ENCODE measurements around the gene OR2Y1.
"Not testable (repeated sequence)": the region's sequence is repeated elsewhere in the genome, so short reads cannot be mapped to it uniquely, and the experiment has no call there.

Gene OR2Y1, protein sequence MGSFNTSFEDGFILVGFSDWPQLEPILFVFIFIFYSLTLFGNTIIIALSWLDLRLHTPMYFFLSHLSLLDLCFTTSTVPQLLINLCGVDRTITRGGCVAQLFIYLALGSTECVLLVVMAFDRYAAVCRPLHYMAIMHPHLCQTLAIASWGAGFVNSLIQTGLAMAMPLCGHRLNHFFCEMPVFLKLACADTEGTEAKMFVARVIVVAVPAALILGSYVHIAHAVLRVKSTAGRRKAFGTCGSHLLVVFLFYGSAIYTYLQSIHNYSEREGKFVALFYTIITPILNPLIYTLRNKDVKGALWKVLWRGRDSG

DNA sequence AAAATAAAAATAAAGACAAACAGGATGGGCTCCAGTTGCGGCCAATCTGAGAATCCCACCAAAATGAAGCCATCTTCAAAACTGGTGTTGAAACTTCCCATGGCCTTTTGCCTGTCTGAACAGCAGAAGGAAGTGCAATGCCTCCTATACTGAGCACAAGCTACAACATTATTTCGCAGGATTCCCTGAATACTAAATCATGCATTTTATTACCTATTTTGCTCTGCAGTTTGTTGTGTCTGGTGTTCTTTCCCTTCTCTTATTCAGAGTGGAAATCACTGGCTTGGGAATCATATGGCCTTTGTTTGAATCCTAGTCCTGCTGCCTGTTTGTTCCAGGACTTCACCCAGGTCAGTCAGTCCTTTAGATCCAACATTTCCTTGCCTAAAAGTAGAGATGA, at the start of gene OR2Y1:
Gene OR2Y1, minus strand, starts transcription at position 101 of the 400 bp plus-strand sequence. Its CDS starts 0 bp downstream, at position 101.
- DNase-seq: no peak

DNA sequence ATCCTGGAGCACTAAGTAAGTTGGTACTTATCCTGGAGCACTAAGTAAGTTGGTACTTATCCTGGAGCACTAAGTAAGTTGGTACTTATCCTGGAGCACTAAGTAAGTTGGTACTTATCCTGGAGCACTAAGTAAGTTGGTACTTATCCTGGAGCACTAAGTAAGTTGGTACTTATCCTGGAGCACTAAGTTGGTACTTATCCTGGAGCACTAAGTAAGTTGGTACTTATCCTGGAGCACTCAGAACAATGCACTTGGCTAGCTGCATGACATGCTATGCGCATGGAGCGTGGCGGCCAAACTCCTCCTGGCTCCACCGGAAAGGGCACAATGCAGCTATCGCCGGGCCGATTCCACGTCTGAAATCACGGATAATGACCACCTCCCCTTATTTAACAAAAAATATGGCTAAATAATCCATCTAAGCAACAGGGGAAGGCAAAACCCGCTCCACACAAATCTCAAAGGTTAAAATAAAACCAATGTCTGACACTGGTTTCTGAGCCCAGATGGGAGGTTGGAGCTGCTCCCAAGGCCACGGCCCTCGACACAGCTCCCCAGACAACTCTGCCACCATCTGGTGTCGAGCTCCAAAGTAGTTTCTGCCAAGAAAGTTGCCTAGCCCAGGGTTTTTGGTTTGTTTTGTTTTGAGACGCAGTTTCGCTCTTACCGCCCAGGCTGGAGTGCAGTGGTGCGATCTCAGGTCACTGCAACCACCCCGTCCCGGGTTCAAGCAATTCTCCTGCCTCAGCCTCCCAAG, 49.0 kb upstream of the OR2Y1 start:
- not testable (repeated sequence) for DNase-seq

DNA sequence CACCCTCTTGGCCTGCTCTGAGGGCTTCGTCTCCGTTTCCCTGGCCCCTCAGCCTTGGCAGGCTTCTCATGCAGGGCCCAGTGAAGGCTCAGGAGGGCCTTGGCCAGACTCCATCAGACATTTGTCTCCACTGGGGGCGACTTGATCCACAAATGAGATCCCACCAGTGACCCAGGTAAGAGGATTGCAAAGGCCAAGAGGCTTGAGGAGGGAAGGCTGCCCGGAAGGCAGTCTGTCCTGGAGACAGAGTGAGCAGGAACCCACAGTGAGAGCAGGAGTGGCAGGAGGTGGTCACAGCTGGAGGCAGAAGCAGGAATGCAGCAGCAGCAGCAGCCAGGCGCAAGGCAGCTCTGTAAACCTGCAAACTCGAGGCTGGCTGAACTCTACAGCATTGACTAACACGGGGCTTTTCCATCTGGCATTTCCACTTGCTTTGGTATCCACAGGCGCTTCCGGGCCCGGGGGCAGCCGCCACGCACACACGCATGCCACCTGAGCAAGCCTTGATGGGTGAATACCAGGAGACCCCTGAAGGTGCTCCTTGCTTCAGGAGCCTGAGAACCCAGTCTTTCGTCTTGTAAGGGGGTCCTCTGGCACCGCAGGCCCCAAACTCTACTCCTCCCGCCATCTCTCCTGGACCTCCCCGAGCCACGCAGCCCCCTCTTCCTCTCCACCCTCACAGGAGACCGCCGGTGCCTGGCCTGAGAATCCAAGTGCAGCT, 48.0 kb upstream of the OR2Y1 start:
- no peak for DNase-seq

DNA sequence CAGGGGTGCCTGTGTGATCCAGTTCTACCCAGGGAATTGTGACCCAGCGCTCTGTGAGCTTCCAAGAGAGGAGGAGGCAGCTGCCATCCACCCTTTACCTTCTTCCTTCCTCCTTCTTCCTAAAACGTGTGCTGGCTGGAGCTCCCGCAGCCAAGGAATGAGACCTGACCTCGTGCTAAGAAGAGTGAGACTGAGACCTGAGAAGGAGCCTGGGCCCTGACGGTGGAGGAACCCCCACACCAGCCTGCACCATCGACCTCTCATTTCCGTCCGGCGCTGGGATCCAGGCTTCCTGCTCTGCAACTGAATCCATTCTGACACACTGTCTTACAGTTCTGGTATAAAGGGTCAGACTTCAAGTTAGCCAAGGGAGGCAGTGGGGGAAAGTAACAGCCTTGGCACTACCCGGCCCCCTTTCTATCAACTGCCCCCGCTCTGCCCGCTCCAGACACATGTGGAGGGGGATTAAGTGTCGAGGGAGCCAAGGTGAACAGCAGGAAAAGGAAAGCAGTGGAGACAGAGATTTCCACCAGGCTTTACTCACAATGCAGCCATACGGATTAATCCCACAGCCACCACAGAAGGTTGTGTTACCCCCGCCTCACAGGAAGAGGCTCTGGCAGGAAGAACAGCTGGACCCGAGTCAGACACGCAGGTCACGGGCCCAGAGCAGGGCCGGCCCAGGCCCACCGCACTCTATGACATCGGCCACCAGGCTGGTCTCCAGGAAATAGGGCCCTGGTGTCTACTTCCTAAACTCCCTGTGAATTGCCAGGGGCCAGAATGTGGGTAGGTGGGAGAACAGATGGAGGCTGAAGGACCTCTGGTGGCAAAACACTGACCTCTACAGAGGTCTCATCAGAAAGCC, 46.9 kb upstream of the OR2Y1 start:
- no peak for DNase-seq

DNA sequence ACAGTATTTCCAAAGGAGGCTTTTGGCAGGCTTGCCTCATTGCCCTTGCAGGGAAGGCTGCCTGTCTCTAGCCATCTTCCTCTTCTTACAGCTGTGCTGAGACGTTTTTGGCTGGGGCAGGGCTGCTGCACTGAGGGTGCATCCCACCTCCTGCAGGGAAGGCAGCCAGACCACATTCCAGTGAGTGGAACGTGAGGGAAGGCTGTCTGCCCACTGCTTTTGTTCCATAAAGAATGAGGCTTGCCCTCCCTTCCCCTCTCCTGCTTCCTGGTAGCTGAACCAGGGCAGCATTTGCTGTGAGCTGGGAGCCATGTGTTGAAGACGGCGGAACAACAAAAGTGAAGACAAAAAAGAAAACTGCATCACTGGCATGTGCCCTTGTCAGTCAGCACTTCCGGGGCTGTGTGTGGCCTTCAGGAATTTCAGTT, 46.0 kb upstream of the OR2Y1 start:
- DNase-seq: no peak

DNA sequence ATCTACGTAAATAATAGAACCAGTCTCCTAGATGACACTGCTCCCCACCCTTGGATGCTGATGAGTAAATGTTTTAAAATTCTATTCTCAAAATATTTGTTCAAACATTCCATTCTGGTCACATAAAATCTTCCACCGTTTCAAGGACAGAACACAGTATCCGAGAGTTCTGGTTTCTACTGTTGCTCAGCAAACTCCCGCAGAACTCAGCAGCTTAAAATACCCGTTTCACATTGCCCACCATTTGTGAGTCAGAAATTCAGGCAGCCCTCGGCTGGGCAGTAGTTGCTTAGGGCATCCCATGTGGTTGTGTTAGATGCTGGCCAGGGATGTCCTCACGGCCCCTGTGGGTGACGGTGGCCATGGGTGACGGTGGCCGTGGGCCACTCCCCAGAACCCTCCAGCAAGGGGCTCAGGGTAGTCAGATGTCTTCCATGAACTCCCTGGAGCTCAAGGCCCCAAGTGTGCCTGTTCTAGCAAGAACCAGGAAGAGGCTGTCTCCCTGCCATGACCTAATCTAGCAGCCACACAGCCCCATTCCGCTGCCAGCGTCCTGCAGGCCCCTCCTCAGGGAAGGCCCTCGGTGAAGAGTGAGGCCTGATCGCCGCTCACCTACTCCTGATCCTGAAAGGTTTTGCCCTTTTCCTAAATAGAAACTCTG, 45.4 kb upstream of the OR2Y1 start:
- no peak for DNase-seq

DNA sequence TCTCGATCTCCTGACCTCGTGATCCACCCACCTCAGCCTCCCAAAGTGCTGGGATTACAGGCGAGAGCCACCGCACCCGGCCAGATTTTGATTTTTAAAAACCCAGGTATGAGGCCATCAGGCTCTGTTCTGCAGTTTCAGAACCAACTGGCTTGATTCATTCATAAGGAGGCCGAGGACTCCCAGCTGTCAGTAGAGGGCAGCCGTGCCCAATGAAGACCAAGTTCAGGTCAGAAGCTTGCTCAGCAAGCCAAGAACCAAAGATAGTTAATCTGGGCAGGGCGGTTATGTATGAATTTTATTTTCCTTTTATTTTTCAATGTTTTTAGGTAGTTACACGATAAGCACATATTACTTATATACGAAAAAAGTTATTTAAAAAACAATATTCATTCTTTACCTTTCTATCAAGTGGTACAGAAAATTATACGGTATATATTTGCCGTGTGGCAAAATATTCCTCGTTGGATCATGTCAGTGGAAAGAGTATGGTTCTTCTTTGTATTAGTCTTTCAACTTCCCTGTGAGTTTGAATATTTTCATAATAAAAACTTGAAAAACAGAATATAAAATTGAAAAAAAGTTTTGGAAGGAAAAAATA, 44.7 kb upstream of the OR2Y1 start:
- DNase-seq: no peak

DNA sequence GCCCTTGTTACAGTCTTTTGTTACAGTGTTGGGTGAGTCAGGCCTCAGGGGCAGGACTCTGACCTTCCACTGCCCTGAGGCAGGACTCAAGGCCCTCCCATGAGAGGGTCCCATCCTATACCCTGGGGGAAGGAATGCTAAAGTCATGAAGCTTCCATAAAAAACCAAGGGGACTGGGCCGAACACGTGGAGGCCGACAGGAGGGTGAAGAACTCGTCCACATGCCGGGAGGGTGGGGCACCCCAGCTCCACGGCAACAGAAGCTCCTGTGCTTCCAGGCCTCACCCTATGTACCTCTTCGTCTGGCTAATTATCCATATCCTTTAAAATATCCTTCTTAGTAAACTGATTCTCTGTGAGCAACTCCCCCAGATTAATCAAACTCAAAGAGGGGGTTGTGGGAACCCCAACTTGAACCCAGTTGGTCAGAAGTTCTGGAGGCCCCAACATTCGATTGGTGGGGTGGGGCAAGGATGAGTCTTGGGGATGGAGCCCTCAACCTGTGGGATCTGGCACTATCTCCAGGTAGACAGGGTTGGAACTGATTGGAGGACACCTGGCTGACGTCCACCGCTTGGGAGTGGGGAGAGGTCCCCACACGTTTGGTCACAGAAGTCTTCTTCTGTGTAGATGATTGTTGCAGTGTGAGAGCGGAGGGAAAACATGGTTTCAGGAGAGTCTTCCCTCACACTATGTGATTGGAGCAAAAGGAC, 43.6 kb upstream of the OR2Y1 start:
- no peak for DNase-seq

DNA sequence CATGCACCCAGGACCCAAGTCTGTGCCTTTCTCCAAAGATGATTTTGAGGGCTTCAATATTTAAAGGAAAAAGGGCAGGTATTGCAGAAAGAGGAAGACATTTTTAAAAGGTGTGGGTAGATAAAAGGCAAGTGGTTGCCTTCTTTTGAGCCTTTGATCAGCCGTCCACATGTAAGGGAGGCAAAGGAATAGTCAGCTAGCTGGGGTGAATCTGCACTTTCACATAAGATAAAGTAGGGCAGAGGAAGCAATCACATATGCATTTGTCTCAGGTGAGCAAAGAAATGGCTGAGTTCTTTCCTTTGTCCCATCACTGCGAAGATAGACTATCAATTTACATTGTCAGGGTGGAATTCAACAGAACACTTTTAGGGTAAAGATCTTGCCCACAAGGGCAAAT, 42.9 kb upstream of the OR2Y1 start:
- no peak for DNase-seq

DNA sequence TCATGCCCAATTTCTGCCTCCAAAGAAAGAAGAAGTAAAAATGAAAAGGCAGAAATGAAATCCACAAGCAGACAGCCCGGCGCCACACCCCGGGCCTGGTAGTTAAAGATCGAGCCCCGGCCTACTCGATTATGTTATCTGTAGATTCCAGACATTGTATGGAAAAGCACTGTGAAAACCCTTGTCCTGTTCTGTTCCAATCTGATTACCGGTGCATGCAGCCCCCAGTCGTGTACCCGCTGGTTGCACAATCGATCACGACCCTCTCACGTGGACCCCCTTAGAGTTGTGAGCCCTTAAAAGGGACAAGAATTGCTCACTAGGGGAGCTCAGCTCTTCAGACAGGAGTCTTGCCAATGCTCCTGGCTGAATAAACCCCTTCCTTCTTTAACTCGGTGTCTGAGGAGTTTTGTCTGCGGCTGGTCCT, 42.1 kb upstream of the OR2Y1 start:
- DNase-seq: not testable (repeated sequence)

DNA sequence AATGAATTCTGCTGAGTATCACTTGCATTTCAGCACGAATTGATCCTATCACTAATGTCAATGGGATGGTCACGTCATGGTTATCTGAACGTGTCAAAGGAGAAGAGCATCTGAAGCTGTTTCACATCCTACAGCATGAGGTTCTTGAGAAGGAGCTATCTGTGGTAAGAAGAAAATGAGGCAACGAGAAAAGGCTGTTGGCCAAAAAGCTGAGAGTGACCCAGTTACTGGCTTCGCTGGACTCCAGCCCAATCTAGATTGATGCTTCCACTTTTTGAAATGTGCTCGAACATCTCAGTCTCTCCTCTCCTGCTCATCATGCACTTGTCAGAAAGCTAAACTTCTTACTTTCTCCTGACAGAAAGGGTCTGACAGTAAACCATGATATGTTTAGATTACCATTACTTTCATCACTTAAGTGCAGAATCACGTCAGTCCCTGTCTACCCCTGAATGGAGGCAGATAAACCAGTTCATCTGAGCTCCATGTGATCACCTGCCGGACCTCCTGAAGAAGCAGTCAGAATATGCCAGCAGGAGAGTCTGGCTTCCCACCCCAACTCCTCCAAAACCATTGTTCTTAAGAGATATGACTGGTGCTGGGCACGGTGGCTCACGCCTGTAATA, 40.2 kb upstream of the OR2Y1 start:
- DNase-seq: no peak

DNA sequence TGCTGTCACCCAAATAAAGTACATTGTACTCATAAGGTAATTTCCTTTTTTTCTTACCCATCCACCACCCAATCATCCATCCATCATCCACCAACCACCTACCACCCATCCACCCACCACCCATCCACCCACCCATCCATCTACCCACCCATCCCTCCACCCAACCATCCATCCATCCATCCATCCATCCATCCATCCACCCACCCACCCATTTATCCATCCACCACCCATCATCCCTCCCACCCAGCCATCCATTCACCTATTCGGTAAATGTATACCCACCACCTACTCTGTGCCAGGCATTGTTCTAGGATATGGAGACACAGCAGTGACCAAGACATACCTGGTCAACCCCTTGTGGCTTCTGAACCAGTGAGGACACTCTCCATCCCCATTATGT, 37.6 kb upstream of the OR2Y1 start:
- DNase-seq: no peak

DNA sequence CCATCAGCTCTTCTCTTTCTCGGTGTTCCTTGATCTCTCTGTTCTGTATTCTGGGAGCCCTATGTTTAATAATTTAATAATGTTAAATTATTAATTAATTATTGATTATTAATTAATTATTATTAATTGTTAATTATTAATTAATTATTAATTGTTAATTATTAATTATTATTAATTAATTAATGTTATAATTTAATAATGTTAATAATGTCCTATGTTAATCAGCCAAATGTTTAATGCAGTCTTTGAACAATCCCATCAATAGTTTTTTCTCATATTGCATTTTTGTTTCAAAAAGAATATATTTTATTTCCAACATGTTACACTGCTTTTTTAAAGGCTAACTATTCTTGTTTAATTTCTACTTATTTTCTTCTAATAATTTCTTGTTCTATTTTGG, 36.5 kb upstream of the OR2Y1 start:
- no peak for DNase-seq

DNA sequence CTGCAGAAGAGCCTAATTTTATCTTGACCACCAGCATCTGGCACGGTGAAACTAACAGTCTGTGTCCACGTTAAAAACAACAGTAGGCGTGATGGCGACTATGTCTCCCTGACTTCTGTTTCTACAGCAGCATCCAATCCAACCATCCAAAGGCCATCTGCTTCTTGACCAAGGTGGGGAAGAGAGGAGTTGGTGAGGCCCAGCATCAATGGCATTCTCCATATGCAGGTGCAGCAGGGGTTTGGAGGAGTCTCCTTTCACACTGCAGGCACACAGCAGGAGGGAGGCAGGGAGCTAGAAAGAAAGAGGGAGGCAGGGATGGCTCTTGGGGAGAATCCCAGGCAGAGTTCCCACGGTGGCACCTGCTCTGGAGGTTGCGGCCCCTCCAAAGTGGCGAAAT, 35.8 kb upstream of the OR2Y1 start:
- DNase-seq: no peak

DNA sequence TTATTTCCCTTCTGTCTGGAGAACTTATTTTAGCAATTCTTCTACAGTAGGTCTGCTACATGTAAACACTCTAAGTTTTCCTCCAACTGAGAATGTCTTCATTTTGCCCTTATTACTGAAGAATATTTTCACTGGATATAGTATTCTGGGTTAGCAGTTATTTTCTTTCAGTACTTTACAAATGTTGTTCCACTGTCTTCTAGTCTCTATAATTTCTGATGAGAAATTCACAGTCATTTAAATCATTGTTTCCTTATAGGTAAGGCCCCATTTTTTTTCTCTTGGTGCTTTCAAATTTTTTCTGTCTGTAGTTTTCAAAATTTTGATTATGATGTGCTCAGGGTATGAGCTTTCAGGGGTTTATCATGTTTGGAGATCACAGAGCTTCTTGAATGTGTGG, 32.0 kb upstream of the OR2Y1 start:
- DNase-seq: no peak

DNA sequence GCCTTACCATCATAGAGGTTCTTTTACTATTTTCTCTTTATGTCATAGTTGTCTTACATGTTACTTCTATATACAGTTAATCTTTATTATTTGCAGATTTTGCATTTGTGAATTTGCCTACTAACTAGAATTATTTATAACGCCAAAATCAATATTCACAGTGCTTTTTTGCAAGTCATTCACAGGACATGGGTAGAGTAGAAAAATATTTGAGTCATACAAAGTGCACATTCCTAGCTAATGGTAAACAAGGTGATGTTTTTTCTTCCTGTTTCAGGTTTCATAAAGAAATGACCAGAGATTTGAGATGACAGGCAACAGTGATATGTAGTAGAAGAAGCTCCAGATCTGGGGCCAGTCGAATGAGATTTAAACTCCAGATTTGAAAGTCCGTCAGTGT, 30.0 kb upstream of the OR2Y1 start:
- DNase-seq: no peak

DNA sequence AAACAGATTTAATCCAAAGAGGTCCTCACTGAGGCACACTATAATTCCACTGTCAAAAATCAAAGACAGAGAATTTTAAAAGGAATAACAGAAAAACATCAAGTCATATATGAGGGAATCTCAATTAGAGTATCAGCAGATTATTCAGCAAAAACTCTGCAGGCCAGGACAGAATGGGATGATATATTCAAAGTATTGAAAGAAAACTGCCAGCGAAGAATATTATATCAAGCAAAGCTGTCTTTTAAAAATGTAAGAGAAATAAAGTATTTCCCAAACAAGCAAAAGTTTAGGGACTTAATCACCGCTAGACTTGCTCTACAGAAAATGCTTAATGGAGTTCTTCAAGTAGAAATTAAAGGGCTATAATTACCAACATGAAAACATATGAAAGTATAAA, 15.7 kb upstream of the OR2Y1 start:
- DNase-seq: no peak

DNA sequence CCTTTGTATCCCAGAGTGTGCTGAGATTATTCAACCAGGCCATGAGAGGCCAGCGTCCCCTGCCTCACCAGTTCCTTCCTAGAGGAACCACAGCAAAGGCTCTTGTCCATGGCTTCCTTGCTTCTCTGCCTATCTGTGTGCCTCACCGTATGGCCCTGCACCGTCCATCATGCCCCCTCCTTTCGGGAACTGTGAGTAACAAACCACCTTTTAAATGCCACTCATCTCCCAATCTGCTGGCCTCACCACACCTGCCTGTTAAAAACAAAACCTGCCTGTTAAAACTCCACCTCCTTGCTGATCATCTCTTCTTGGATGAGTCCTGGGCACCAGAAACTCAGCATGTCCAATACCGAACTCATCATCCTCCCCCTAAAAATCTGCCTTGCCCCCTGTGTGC, 4.4 kb upstream of the OR2Y1 start:
- DNase-seq: no peak

DNA sequence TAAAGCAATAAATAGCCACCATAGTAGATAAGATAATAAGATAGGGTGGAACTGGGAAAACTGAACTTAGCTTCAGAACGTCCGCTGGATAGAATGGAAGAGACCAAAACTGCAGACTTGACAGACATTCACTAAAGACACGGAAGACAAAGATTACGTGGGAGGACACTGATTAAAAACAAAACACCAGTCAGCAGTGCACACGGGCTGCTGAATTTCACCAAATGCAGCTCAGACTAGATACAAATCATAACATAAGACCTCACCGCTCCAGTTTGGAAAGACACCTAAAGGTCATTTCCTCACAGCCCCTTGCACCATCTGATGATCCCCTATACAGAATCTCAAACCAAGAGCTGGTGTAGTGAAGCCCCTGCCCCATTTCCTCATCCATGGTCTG, 2.9 kb upstream of the OR2Y1 start:
- no peak for DNase-seq

DNA sequence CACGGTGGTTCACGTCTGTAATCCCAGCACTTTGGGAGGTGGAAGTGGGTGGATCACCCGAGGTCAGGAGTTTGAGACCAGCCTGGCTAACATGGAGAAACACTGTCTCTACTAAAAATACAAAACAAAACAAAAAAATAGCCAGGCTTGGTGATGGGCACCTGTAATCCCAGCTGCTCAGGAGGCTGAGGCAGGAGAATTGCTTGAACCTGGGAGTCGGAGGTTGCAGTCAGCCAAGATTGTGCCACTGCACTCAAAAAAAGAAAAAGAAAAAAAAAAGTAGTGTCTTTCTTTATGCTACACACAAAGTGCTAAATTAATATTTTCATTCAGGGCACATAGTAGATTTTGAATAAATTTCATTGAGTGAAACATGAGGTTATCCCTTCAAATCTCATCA, 1.1 kb upstream of the OR2Y1 start:
- not testable (repeated sequence) for DNase-seq

DNA sequence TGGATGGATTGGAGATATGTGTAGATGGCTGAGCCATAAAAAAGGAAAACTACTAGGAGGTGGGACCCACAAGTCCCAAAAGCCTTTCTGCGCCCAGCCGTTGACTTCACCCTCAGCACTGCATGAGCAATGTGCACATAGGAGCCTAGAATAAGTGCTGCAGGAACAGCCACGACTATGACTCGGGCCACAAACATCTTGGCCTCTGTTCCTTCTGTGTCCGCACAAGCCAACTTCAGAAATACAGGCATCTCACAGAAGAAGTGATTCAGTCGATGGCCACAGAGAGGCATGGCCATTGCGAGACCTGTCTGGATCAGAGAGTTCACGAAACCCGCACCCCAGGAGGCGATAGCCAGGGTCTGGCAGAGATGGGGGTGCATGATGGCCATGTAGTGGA, 587 bp downstream of the OR2Y1 start:
- no peak for DNase-seq

Measured in NCI-H1417 treated with DMSO at 0.1 percent for 48 hours (cell line).